Measurements from ENCODE around the gene BCAS3.

DNA sequence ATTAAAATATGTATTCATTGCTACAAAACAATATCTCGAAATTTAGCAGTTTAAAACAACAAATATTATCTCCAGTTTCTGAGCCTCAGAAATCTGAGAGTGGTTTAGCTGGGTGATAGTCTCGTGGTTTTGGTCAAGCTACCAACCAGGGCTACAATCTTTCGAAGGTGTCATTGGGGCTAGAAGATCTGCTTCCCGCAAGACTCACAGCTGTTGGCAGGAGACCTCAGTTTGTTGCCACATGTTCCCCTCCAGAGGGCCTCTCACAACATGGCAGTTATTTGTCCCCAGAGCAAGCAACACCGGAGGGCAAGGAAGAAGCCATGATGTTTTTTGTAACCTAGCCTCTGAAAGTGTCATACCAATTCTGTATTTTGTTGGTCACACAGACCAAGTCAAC lies 12.0 kb upstream of the BCAS3 start:
- no peak for TF ChIP-seq EZH2 (IDR thresholded peaks at IDR 0.05; ENCODE audit: insufficient read depth, poor library complexity, severe bottlenecking)
- no peak for TF ChIP-seq EZH2phosphoT487 (IDR thresholded peaks at IDR 0.05; ENCODE audit: insufficient read depth, low read depth)
